K562 (cell line): Measurements from ENCODE around the gene GFRA1. TPM values are rescaled to one million over a fixed set of nuclear protein-coding genes. Genes with fewer than 3 reads are reported as not detected.

Experiments
- ATAC-seq: fragments of 200-7000 bp; cut with Tn5 transposase; 3 replicates; pipeline ENCODE4 v1.9.1; 2020; ENCODE audit warnings: moderate library complexity
- BruUV-seq: library from RNA; stranded (reverse); fragments of 400-500 nt; replicated peaks from 2 replicates; lab custom pipeline; 2021; lab: Mats Ljungman, UMichigan
- CTCF ChIA-PET: fragments of 300-600 bp; formaldehyde crosslinking; extraction: SDS; loops from one replicate; lab custom pipeline; 2021; ENCODE audit warnings: low intra/inter-chr PET ratio; lab: Yijun Ruan, JAX
- POLR2A ChIA-PET: fragments of 300-600, 350-650 bp; sonication (Branson Sonifier 250); formaldehyde crosslinking; extraction: SDS; loops from one replicate; lab custom pipeline; 2021; ENCODE audit warnings: antibody characterized with exemption, inconsistent platforms; lab: Yijun Ruan, JAX
- DNase-seq, 4 experiments: peaks; one replicate each; pipeline versions ENCODE4 v3.0.0 to v3.0.0-alpha.2; 2011 to 2018; ENCODE audit warnings: low spot score in 3 of 4, mixed read lengths in 3 of 4; ENCODE audit errors: extremely low read depth in 1 of 4
- FAIRE-seq: peaks from 2 replicates; lab custom pipeline; 2011; peaks lifted over from hg19 to GRCh38; lab: Jason Lieb, UNC
- H2AFZ ChIP-seq: 2 replicates; pipeline ENCODE4 v1.6.0; 2011; ENCODE audit warnings: low read depth, low read length, control low read depth, inconsistent platforms
- H3K27ac ChIP-seq: fragments of 200-600 bp; 3 replicates; pipeline ENCODE4 v1.8.0; 2011; ENCODE audit warnings: low read depth, mild to moderate bottlenecking, control low read depth, inconsistent platforms, low read length, moderate library complexity, mixed read lengths; ENCODE audit errors: extremely low read depth
- H3K27me3 ChIP-seq, 2 experiments: fragments of 300-600 bp in 1 of 2; 2 replicates in 1 of 2; 3 replicates in 1 of 2; pipeline versions ENCODE4 v1.6.0 to v1.8.0; 2011; ENCODE audit warnings: inconsistent platforms in 2 of 2, low read length in 2 of 2, mild to moderate bottlenecking in 1 of 2, mixed read lengths in 1 of 2, moderate library complexity in 1 of 2; ENCODE audit not compliant: control insufficient read depth in 2 of 2, insufficient read depth in 2 of 2
- H3K36me3 ChIP-seq: fragments of 300-600 bp; 3 replicates; pipeline ENCODE4 v1.8.0; 2011; ENCODE audit warnings: mild to moderate bottlenecking, low read length, inconsistent platforms; ENCODE audit not compliant: control insufficient read depth, insufficient read depth
- H3K4me1 ChIP-seq, 2 experiments: fragments of 200-600 bp in 1 of 2; replicated peaks in 1 of 2; 2 replicates in 1 of 2; 3 replicates in 1 of 2; pipeline versions ENCODE4 v1.5.1 to v1.8.0; 2011; ENCODE audit warnings: inconsistent platforms in 2 of 2, low read length in 2 of 2, mild to moderate bottlenecking in 1 of 2, mixed read lengths in 1 of 2, moderate library complexity in 1 of 2; ENCODE audit not compliant: control insufficient read depth in 2 of 2, insufficient read depth in 2 of 2
- H3K4me2 ChIP-seq: 2 replicates; pipeline ENCODE4 v1.6.1; 2011; ENCODE audit warnings: low read length, control low read depth, inconsistent platforms, mixed read lengths; ENCODE audit not compliant: insufficient read depth
- H3K4me3 ChIP-seq: fragments of 200-600 bp; sonication (generic), shearing (Covaris generic); 2 replicates; pipeline ENCODE4 v1.5.1; 2016; ENCODE audit warnings: control low read depth, inconsistent platforms
- H3K79me2 ChIP-seq: fragments of 200-600 bp; 3 replicates; pipeline ENCODE4 v1.8.0; 2011; ENCODE audit warnings: low read length, inconsistent platforms; ENCODE audit not compliant: control insufficient read depth, insufficient read depth
- H3K9ac ChIP-seq, 2 experiments: 2 replicates each; pipeline versions ENCODE4 v1.6.0 to v1.6.1; 2011; ENCODE audit warnings: low read depth in 2 of 2, low read length in 2 of 2, control low read depth in 1 of 2, inconsistent platforms in 1 of 2, mild to moderate bottlenecking in 1 of 2, mixed read lengths in 1 of 2; ENCODE audit not compliant: insufficient read depth in 1 of 2
- H3K9me1 ChIP-seq: one replicate; pipeline ENCODE4 v1.6.0; 2011; ENCODE audit warnings: inconsistent platforms, mild to moderate bottlenecking, low read length, moderate library complexity; ENCODE audit not compliant: control insufficient read depth, insufficient read depth
- H3K9me3 ChIP-seq: replicated peaks from 2 replicates; pipeline ENCODE4 v1.5.1; 2011; ENCODE audit warnings: low read depth, low read length, inconsistent platforms; ENCODE audit not compliant: control insufficient read depth, insufficient read depth
- H4K20me1 ChIP-seq: replicated peaks from 2 replicates; pipeline ENCODE4 v1.6.1; 2011; ENCODE audit warnings: low read length, inconsistent platforms, mixed read lengths; ENCODE audit not compliant: control insufficient read depth, insufficient read depth
- HLTF ChIP-seq: fragments of 450-650 bp; IDR thresholded peaks from 2 replicates; pipeline ENCODE4 v1.6.1; 2016
- KLF1 ChIP-seq: fragments of 450-650 bp; IDR thresholded peaks from 2 replicates; pipeline ENCODE4 v1.6.1; 2016; ENCODE audit warnings: missing genetic modification characterization, missing compliant biosample characterization
- NFIC ChIP-seq: fragments of 450-650 bp; IDR thresholded peaks from 2 replicates; pipeline ENCODE4 v1.6.1; 2017; ENCODE audit warnings: mild to moderate bottlenecking, inconsistent platforms
- PURB ChIP-seq: sonication (generic); formaldehyde crosslinking; IDR thresholded peaks from 2 replicates; pipeline ENCODE4 v1.9.0; 2021; ENCODE audit warnings: low read depth, mild to moderate bottlenecking, missing genetic modification reagents
- RFX7 ChIP-seq: fragments of 250-450 bp; sonication (Bioruptor Pico); IDR thresholded peaks from 2 replicates; pipeline ENCODE4 v1.5.1; 2021; ENCODE audit warnings: mild to moderate bottlenecking
- ZNF3 ChIP-seq: fragments of 250-450 bp; sonication (Bioruptor Pico); IDR thresholded peaks from 2 replicates; pipeline ENCODE4 v1.5.0; 2021; ENCODE audit warnings: mild to moderate bottlenecking, moderate library complexity
- ZNF445 ChIP-seq: fragments of 250-450 bp; sonication (Bioruptor Pico); IDR thresholded peaks from 2 replicates; pipeline ENCODE4 v1.4.0; 2020; ENCODE audit warnings: low read depth, mild to moderate bottlenecking, moderate library complexity
- ZNF699 ChIP-seq: fragments of 250-450 bp; sonication (Bioruptor Pico); IDR thresholded peaks from 2 replicates; pipeline ENCODE4 v1.8.0; 2021; ENCODE audit warnings: mild to moderate bottlenecking, moderate library complexity; ENCODE audit not compliant: insufficient replicate concordance
- ZNF707 ChIP-seq: fragments of 250-450 bp; sonication (Bioruptor Pico); conservative IDR thresholded peaks from 2 replicates; pipeline ENCODE4 v1.8.0; 2022; ENCODE audit warnings: inconsistent platforms, mild to moderate bottlenecking, moderate library complexity
- ZNF77 ChIP-seq: fragments of 250-450 bp; sonication (Bioruptor Pico); IDR thresholded peaks from 2 replicates; pipeline ENCODE4 v1.5.0; 2020
- WGBS: fragments of 100-300 bp; shearing (Covaris generic); methylation state at CpG from one replicate; pipeline ENCODE4 v1.1.6; 2016; ENCODE audit warnings: low coverage, mixed read lengths; ENCODE audit not compliant: insufficient coverage; ENCODE audit errors: missing lambda C conversion rate; 5-methylcytosine and 5-hydroxymethylcytosine counted together
- in situ Hi-C: fragments of 300-500 bp; cut with MboI; formaldehyde crosslinking; loops from 4 replicates; pipeline ENCODE4 v1.15.0; 2018; ENCODE audit warnings: inconsistent platforms, mixed read lengths
- intact Hi-C: fragments of 100-400 bp; cut with micrococcal nuclease; formaldehyde crosslinking; loops from 2 replicates; pipeline ENCODE4 v1.14.2; 2022
- polyA plus RNA-seq, 8 experiments: library from polyadenylated mRNA; depleted of rRNA in 4 of 8; stranded (reverse) in 5 of 8; unstranded in 3 of 8; fragments of >200 nt; fragmentation: Nextera tagmentation in 2 of 8; fragmentation: Illumina TruSeq in 1 of 8; extraction: Ambion mirVana in 2 of 8; extraction: Trizol in 1 of 8; gene quantifications; 2 replicates each; pipeline versions ENCODE4 v1.2.1 to v1.2.3, GENCODE V29; 2011 to 2014; ENCODE audit warnings: inconsistent platforms in 1 of 8, missing spikeins in 1 of 8
- total RNA-seq, 7 experiments: library from RNA; depleted of rRNA in 6 of 7; stranded (reverse); fragments of >200 nt in 6 of 7; fragmentation: Illumina TruSeq in 2 of 7; extraction: Trizol in 2 of 7; gene quantifications; 2 replicates each; pipeline versions ENCODE4 v1.2.1 to v1.2.3, GENCODE V29; 2011 to 2021; ENCODE audit warnings: low replicate concordance in 1 of 7

The GFRA1 gene
- total and polyA plus RNA-seq, 9 of the 15 experiments (the other 6 are each of a cell fraction or from before 2014, with no cell fraction given), result 0.04 TPM; not detected in 8

- no peak for TF ChIP-seq ZNF699 (CRISPR knock-in tag)
- no peak for TF ChIP-seq ZNF445 (CRISPR knock-in tag)
- TF ChIP-seq HLTF, result no peak
- TF ChIP-seq KLF1 (tag), result no peak
- TF ChIP-seq ZNF707 (CRISPR knock-in tag), result no peak
- TF ChIP-seq PURB (CRISPR knock-in tag), result no peak
- TF ChIP-seq ZNF3 (CRISPR knock-in tag), result no peak
These were observed 90.6 kb downstream of the GFRA1 start (continued) for GRCh38 chr10:116182426-116182825.

- no peak for DNase-seq
- peak; percentile 35; the same call in 1 of the 2 replicates for TF ChIP-seq NFIC
- TF ChIP-seq RFX7 (CRISPR knock-in tag), result no peak
- TF ChIP-seq ZNF77 (CRISPR knock-in tag), result no peak
- TF ChIP-seq, all 486 proteins: peak for 1
- Histone ChIP-seq H3K27ac (no peak overlapping the region), H4K20me1 (no peaks in the 10 kb centered on the region), H3K27me3 (no peaks in the 10 kb centered on the region), H3K9me3 (no peaks in the 10 kb centered on the region), H3K4me2 (no peak overlapping the region), H3K4me3 (no peak overlapping the region), H3K36me3 (no peaks in the 10 kb centered on the region), H2AFZ (no peak overlapping the region), H3K9ac (no peak overlapping the region), H3K9me1 (no peaks in the 10 kb centered on the region), H3K4me1 (no peaks in the 10 kb centered on the region), H3K79me2 (no peaks in the 10 kb centered on the region)
- no peak for FAIRE-seq
- no peak for ATAC-seq
- in situ Hi-C loops, result no loop called here
- 0% methylated on average over 9 of the region's 9 CpGs for WGBS
- no TSS peak for BruUV-seq
- CTCF ChIA-PET, result no interaction called here
- intact Hi-C loops, result no loop called here
- POLR2A ChIA-PET, result no interaction called here
These were observed 94.9 kb downstream of the GFRA1 start for GRCh38 chr10:116178086-116178605.
